ENCODE results near the gene TTC39C.

Gene TTC39C

DNA sequence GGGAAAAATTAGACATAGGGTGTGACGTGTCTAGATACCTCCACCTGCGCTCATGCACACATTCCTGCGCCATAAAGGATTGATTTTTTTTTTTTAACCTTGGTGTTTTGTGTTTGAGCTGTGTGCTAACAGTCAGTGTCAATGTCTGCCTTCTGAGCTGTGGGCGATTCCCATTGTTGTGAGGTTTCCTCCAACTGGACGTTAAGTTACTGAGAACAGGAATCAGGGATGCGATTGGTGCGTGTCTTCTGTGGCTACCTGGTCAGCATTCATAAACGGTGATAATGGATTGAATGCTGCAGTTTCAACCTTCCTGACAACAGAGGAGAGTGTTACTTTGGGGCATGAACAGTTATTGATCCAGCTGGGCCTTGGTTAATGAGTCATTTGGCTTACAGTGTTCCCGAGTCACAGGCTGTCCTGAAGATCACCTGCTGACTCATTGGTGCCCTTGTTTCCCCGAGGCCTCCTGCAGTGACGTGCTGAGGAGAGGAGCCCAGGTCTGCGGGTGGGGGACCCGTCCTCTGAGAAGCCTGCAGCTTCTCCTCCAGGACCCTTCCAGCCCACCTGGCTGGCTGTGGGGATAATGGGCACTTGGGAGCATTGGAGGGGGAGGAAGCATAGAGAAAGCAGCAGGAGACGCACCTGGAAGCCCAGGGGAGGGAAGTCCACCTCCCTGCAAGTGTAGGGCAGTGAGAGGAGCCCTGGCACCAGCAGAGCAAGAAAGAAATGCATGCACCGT, 98.5 kb downstream of the TTC39C start:
- Histone ChIP-seq H3K36me3 (ENCODE audit: control insufficient read depth, insufficient read depth, low read length) (peaks cover 3% of the 10 kb centered on the region; the same call in 1 of the 2 replicates), H3K27ac (ENCODE audit: low read length) (no peak overlapping the region), H3K4me1 (ENCODE audit: control insufficient read depth, insufficient read depth, low read length) (no peaks in the 10 kb centered on the region), H3K4me3 (ENCODE audit: low read length) (no peak overlapping the region), H3K27me3 (ENCODE audit: control insufficient read depth, insufficient read depth, low read length) (no peaks in the 10 kb centered on the region), H3K9me3 (ENCODE audit: control insufficient read depth, insufficient read depth, low read length) (no peaks in the 10 kb centered on the region)
- no peak for DNase-seq (ENCODE audit: low read depth, low spot score)
- WGBS (ENCODE audit: insufficient coverage, insufficient read length) = no CpG with 5 or more reads among the region's 15 CpGs

GRCh38 chr18:24114924-24115549, 100.5 kb downstream of the TTC39C start:
- WGBS (ENCODE audit: insufficient coverage, insufficient read length) = no CpG with 5 or more reads among the region's 4 CpGs
- no peak overlapping the region for H3K4me3 ChIP-seq (ENCODE audit: low read length)
- H3K9me3 ChIP-seq (ENCODE audit: control insufficient read depth, insufficient read depth, low read length) = no peaks in the 10 kb centered on the region
- no peak overlapping the region for H3K27ac ChIP-seq (ENCODE audit: low read length)
- H3K4me1 ChIP-seq (ENCODE audit: control insufficient read depth, insufficient read depth, low read length) = no peaks in the 10 kb centered on the region
- H3K27me3 ChIP-seq (ENCODE audit: control insufficient read depth, insufficient read depth, low read length) = no peaks in the 10 kb centered on the region
- no peak for DNase-seq (ENCODE audit: low read depth, low spot score)
- H3K36me3 ChIP-seq (ENCODE audit: control insufficient read depth, insufficient read depth, low read length) = peaks cover 3% of the 10 kb centered on the region; the same call in 1 of the 2 replicates

- no CpG with 5 or more reads among the region's 2 CpGs for WGBS (ENCODE audit: insufficient coverage, insufficient read length)
- Histone ChIP-seq H3K4me3 (ENCODE audit: low read length) (no peak overlapping the region), H3K36me3 (ENCODE audit: control insufficient read depth, insufficient read depth, low read length) (peaks cover 5% of the 10 kb centered on the region; the same call in 1 of the 2 replicates), H3K27me3 (ENCODE audit: control insufficient read depth, insufficient read depth, low read length) (no peaks in the 10 kb centered on the region), H3K27ac (ENCODE audit: low read length) (no peak overlapping the region), H3K4me1 (ENCODE audit: control insufficient read depth, insufficient read depth, low read length) (no peaks in the 10 kb centered on the region), H3K9me3 (ENCODE audit: control insufficient read depth, insufficient read depth, low read length) (no peaks in the 10 kb centered on the region)
- no peak for DNase-seq (ENCODE audit: low read depth, low spot score)
These were observed 101.1 kb downstream of the TTC39C start for GRCh38 chr18:24115628-24116027.

DNA sequence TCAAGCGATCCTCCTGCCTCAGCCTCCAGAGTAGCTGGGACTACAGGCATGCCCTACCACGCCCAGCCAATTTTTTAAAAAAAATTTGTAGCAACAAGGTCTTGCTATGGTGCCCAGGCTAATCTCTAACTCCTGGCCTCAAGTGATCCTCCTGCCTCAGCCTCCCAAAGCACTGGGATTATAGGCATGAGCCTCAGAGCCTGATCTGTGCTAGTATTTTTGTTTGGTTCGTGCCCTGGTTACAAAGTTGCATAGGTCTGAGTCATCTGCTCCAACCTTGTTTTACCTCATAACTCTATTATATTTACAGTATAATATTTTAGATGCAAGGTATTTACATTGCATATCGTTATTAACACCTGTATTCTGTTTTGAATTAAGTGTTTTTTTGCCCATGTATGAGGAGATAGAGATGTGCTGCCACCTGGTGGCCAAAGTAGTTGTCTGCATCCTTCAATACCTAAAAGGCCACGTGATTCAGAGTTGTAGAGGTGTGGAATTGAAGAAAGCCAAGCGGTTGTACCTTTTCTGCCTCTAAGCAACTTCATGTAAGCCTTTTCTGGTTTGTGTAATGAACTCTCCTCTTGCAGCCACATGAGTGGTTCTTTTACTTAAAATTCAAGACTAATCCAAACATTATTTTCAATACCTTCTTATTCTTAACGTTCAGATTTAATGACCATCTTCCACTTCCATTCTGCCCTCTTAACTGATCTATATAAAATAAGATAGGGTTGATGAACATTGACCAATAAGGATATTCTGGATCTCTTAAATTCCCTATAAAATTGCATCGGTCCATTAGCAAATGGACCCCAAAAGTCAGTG, 104.4 kb downstream of the TTC39C start:
- H3K27me3 ChIP-seq (ENCODE audit: control insufficient read depth, insufficient read depth, low read length) = no peaks in the 10 kb centered on the region
- DNase-seq (ENCODE audit: low read depth, low spot score) = no peak

DNA sequence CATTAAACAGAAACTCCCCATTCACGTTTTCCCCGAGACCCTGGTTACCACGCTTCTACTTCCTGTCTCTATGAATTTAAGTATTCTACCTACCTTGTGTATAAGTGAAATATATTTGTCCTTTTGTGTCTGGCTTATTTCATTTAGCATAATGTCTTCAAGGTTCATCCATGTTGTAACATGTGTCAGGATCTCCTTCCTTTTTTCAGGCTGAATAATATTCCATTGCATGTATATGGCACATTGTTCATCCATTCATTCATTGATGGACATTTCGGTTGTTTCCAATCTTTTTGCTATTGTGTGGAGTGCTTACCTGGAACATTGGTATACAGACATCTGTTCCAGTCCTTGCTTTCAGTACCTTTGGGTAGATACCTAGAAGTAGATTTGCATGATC, 106.1 kb downstream of the TTC39C start:
- 100% methylated on average over 3 of the region's 4 CpGs for WGBS (ENCODE audit: insufficient coverage, insufficient read length)
- H3K4me3 ChIP-seq (ENCODE audit: low read length) = no peak overlapping the region
- no peaks in the 10 kb centered on the region for H3K4me1 ChIP-seq (ENCODE audit: control insufficient read depth, insufficient read depth, low read length)
- no peaks in the 10 kb centered on the region for H3K9me3 ChIP-seq (ENCODE audit: control insufficient read depth, insufficient read depth, low read length)
- no peaks in the 10 kb centered on the region for H3K27me3 ChIP-seq (ENCODE audit: control insufficient read depth, insufficient read depth, low read length)
- H3K27ac ChIP-seq (ENCODE audit: low read length) = no peak overlapping the region
- peaks cover 5% of the 10 kb centered on the region; the same call in 1 of the 2 replicates for H3K36me3 ChIP-seq (ENCODE audit: control insufficient read depth, insufficient read depth, low read length)
- DNase-seq (ENCODE audit: low read depth, low spot score) = no peak

More for the DNA sequence above, 104.4 kb downstream of the TTC39C start:
- Histone ChIP-seq H3K27ac (ENCODE audit: low read length) (no peak overlapping the region), H3K4me3 (ENCODE audit: low read length) (no peak overlapping the region), H3K4me1 (ENCODE audit: control insufficient read depth, insufficient read depth, low read length) (no peaks in the 10 kb centered on the region), H3K9me3 (ENCODE audit: control insufficient read depth, insufficient read depth, low read length) (no peaks in the 10 kb centered on the region), H3K36me3 (ENCODE audit: control insufficient read depth, insufficient read depth, low read length) (peaks cover 3% of the 10 kb centered on the region; the same call in 1 of the 2 replicates)
- 100% methylated on average over 1 of the region's 8 CpGs for WGBS (ENCODE audit: insufficient coverage, insufficient read length)

DNA sequence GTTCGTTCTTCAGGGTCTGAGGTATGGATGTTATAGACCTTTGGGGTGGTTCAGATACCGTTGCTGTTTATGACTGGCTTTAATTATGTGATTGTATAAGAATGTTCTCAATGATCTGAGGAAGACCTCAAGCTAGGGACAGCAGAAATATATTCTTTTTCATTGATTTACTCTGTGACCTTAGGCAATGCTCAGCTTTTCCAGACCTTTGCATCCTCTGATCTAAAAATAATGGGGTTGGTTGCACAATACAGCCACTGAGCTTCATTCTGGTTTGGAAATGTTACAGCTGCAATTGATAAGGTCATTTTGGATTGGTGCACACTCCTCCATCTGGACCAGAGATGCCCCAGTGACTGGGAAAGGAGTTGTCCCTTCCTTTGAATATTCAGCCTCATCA, 107.1 kb downstream of the TTC39C start:
- Histone ChIP-seq H3K4me1 (ENCODE audit: control insufficient read depth, insufficient read depth, low read length) (no peaks in the 10 kb centered on the region), H3K4me3 (ENCODE audit: low read length) (no peak overlapping the region), H3K27me3 (ENCODE audit: control insufficient read depth, insufficient read depth, low read length) (no peaks in the 10 kb centered on the region), H3K9me3 (ENCODE audit: control insufficient read depth, insufficient read depth, low read length) (no peaks in the 10 kb centered on the region), H3K27ac (ENCODE audit: low read length) (no peak overlapping the region), H3K36me3 (ENCODE audit: control insufficient read depth, insufficient read depth, low read length) (peaks cover 5% of the 10 kb centered on the region; the same call in 1 of the 2 replicates)
- DNase-seq (ENCODE audit: low read depth, low spot score) = no peak
- WGBS (ENCODE audit: insufficient coverage, insufficient read length) = no CpG with 5 or more reads among the region's 2 CpGs

DNA sequence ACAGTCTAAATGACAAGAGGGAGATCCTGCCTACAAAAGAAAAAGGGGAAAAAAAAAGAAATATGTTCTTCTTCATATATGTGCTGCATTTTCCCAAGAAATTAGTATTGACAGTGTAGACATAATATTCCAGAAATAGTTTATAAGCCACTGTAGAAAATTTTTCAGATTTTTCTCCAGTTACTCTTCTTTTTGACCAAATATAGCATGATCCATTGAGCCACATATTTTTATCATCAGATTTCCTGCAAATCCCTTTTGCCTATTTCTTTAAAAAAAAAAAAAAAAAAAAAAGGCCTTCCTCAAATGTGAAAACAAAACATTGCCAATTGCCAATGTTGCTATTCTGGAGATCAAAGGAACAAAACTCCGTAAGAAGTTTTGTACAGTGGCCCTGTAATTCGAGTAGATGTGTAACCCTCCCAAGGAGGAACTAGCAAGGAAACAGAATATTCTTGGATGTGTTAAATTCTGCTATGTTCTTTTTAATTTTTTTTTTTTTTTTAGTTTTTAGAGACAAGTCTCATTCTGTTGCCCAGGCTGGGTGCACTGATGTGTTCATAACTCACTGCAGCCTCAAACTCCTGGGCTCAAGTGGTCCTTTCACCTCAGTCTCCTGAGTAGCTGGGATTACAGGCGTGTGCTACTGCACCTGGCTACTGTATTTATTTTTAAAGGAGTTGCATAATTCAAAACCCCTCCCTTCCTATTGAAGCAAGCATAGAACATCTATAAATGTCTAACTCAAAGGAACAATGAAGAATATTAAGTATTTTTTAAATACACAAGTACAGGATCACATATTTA, 111.8 kb downstream of the TTC39C start:
- Histone ChIP-seq H3K36me3 (ENCODE audit: control insufficient read depth, insufficient read depth, low read length) (peaks cover 3% of the 10 kb centered on the region; the same call in 1 of the 2 replicates), H3K9me3 (ENCODE audit: control insufficient read depth, insufficient read depth, low read length) (no peaks in the 10 kb centered on the region), H3K4me1 (ENCODE audit: control insufficient read depth, insufficient read depth, low read length) (no peaks in the 10 kb centered on the region), H3K27me3 (ENCODE audit: control insufficient read depth, insufficient read depth, low read length) (no peaks in the 10 kb centered on the region), H3K27ac (ENCODE audit: low read length) (no peak overlapping the region), H3K4me3 (ENCODE audit: low read length) (no peak overlapping the region)
- no peak for DNase-seq (ENCODE audit: low read depth, low spot score)
- no CpG with 5 or more reads among the region's 3 CpGs for WGBS (ENCODE audit: insufficient coverage, insufficient read length)

DNA sequence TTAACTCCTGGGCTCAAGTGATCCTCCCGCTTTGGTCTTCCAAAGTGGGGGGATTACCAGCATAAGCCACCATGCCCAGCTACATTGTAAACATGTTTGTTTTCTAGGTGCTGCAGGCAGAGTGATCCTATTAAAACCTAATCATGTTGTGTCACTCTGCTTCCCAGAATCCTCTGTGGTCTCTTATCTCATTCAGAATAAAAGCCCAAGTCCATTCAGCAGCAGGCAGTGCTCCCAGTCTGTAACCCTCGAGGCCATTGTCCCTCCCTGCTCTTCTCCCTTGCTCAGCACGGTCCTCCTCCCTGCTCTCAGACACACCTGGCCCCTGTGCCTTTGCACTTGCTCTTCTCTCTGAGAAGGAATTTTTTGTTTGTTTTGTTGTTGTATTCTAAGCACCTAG, 113.2 kb downstream of the TTC39C start:
- no peak for DNase-seq (ENCODE audit: low read depth, low spot score)
- Histone ChIP-seq H3K36me3 (ENCODE audit: control insufficient read depth, insufficient read depth, low read length) (peaks cover 6% of the 10 kb centered on the region; the same call in 1 of the 2 replicates), H3K4me3 (ENCODE audit: low read length) (no peak overlapping the region), H3K9me3 (ENCODE audit: control insufficient read depth, insufficient read depth, low read length) (no peaks in the 10 kb centered on the region), H3K27me3 (ENCODE audit: control insufficient read depth, insufficient read depth, low read length) (no peaks in the 10 kb centered on the region), H3K4me1 (ENCODE audit: control insufficient read depth, insufficient read depth, low read length) (no peaks in the 10 kb centered on the region), H3K27ac (ENCODE audit: low read length) (no peak overlapping the region)
- WGBS (ENCODE audit: insufficient coverage, insufficient read length) = no CpG with 5 or more reads among the region's 3 CpGs

DNA sequence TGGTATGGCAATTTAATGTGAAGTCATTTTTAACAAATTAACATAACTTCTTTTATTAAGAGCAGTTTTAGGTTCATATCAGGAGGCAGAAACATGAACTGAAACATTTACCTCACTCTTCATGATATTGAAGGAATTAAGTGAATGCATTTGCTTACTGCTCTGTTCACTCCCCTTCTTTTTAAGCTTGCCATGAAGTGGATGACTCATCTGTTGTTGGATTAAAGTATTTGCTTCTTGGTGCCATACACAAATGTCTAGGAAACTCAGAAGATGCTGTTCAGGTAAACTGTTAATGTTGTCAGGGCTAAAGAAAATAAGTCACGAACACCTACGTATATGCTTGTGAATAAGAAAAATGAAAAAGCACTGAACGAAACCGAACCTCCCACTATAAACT, 114.1 kb downstream of the TTC39C start:
- Histone ChIP-seq H3K4me3 (ENCODE audit: low read length) (no peak overlapping the region), H3K9me3 (ENCODE audit: control insufficient read depth, insufficient read depth, low read length) (no peaks in the 10 kb centered on the region), H3K27ac (ENCODE audit: low read length) (no peak overlapping the region), H3K27me3 (ENCODE audit: control insufficient read depth, insufficient read depth, low read length) (no peaks in the 10 kb centered on the region), H3K4me1 (ENCODE audit: control insufficient read depth, insufficient read depth, low read length) (no peaks in the 10 kb centered on the region), H3K36me3 (ENCODE audit: control insufficient read depth, insufficient read depth, low read length) (peaks cover 6% of the 10 kb centered on the region; the same call in 1 of the 2 replicates)
- WGBS (ENCODE audit: insufficient coverage, insufficient read length) = no CpG with 5 or more reads among the region's 4 CpGs
- no peak for DNase-seq (ENCODE audit: low read depth, low spot score)

DNA sequence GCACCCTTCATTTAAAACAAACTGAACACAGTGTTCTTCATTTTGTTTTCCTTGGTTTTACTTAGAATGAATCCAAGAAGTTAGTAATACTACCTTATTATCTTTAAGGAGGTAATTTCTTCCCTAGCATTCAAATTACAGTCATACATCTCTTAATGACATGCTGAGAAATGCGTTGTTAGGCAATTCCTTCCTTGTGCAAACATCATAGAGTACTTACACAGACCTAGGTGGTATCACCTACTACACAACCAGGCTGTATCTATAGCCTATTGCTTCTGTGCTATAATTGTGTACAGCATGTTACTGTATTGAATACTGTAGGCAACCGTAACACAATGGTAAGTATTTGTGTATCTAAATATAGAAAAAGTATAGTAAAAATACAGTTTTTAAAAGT, 115.9 kb downstream of the TTC39C start:
- no peak for DNase-seq (ENCODE audit: low read depth, low spot score)
- Histone ChIP-seq H3K9me3 (ENCODE audit: control insufficient read depth, insufficient read depth, low read length) (no peaks in the 10 kb centered on the region), H3K4me3 (ENCODE audit: low read length) (no peak overlapping the region), H3K27me3 (ENCODE audit: control insufficient read depth, insufficient read depth, low read length) (no peaks in the 10 kb centered on the region), H3K36me3 (ENCODE audit: control insufficient read depth, insufficient read depth, low read length) (peaks cover 4% of the 10 kb centered on the region; the same call in 1 of the 2 replicates), H3K4me1 (ENCODE audit: control insufficient read depth, insufficient read depth, low read length) (no peaks in the 10 kb centered on the region), H3K27ac (ENCODE audit: low read length) (no peak overlapping the region)
- WGBS (ENCODE audit: insufficient coverage, insufficient read length) = no CpG with 5 or more reads among the region's 2 CpGs
